ENCODE measurements around the gene CTSC. TPM values are rescaled to one million over a fixed set of nuclear protein-coding genes. Genes with fewer than 3 reads are reported as not detected.

Gene CTSC
- total and polyA plus RNA-seq, 9 of the 15 experiments (the other 6 are each of a cell fraction or from before 2014, with no cell fraction given): 113 to 403 (median 187) TPM

DNA sequence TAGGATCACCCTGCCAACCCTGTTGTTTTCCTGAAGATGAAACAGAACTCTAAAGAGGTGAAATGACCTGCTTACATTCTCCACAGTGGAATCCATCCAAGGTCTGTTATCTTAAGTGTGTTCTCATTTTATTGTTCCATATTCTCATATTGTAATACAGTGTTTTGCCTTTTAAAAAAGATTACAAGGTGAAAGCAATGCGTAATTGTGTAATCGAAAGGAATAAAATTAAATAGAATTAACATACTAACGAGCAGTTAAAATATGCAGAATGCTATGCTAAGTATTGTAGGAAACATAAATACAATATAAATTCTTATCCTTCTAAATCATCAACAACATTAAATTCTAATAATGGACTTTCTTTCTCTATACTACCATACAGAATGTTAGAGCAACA, 41.6 kb upstream of the CTSC start:
- no peaks in the 10 kb centered on the region for H4K20me1 ChIP-seq (replicated peaks; ENCODE audit: control insufficient read depth, insufficient read depth, low read length)
- no peaks in the 10 kb centered on the region for H3K9me3 ChIP-seq (replicated peaks; ENCODE audit: control insufficient read depth, insufficient read depth, low read depth, low read length)
- TF ChIP-seq SPI1 (IDR thresholded peaks at IDR 0.05; ENCODE audit: borderline replicate concordance, low read depth, low read length) (no peak), NR2C2 (CRISPR knock-in tag; IDR thresholded peaks at IDR 0.05) (no peak), NR2C2 (tag; IDR thresholded peaks at IDR 0.05) (no peak), E2F5 (CRISPR knock-in tag; IDR thresholded peaks at IDR 0.05) (no peak), ELF2 (CRISPR knock-in tag; IDR thresholded peaks at IDR 0.05) (no peak), GTF2F1 (IDR thresholded peaks at IDR 0.05; ENCODE audit: low read depth, low read length) (no peak), RUNX1 (IDR thresholded peaks at IDR 0.05; ENCODE audit: low read depth) (no peak), CREB1 (IDR thresholded peaks at IDR 0.05) (no peak), CREB1 (CRISPR knock-in tag; IDR thresholded peaks at IDR 0.05) (no peak), RERE (CRISPR knock-in tag; IDR thresholded peaks at IDR 0.05; ENCODE audit: borderline replicate concordance) (no peak), SRSF1 (IDR thresholded peaks at IDR 0.05; ENCODE audit: low read depth, low read length) (no peak)
- TF ChIP-seq, protein P1, sequence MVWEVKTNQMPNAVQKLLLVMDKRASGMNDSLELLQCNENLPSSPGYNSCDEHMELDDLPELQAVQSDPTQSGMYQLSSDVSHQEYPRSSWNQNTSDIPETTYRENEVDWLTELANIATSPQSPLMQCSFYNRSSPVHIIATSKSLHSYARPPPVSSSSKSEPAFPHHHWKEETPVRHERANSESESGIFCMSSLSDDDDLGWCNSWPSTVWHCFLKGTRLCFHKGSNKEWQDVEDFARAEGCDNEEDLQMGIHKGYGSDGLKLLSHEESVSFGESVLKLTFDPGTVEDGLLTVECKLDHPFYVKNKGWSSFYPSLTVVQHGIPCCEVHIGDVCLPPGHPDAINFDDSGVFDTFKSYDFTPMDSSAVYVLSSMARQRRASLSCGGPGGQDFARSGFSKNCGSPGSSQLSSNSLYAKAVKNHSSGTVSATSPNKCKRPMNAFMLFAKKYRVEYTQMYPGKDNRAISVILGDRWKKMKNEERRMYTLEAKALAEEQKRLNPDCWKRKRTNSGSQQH (CRISPR knock-in tag; IDR thresholded peaks at IDR 0.05): no peak
- TF ChIP-seq, protein P2, sequence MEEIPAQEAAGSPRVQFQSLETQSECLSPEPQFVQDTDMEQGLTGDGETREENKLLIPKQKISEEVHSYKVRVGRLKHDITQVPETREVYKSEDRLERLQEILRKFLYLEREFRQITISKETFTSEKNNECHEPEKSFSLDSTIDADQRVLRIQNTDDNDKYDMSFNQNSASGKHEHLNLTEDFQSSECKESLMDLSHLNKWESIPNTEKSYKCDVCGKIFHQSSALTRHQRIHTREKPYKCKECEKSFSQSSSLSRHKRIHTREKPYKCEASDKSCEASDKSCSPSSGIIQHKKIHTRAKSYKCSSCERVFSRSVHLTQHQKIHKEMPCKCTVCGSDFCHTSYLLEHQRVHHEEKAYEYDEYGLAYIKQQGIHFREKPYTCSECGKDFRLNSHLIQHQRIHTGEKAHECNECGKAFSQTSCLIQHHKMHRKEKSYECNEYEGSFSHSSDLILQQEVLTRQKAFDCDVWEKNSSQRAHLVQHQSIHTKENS (CRISPR knock-in tag; IDR thresholded peaks at IDR 0.05): no peak
- TF ChIP-seq, protein P3, sequence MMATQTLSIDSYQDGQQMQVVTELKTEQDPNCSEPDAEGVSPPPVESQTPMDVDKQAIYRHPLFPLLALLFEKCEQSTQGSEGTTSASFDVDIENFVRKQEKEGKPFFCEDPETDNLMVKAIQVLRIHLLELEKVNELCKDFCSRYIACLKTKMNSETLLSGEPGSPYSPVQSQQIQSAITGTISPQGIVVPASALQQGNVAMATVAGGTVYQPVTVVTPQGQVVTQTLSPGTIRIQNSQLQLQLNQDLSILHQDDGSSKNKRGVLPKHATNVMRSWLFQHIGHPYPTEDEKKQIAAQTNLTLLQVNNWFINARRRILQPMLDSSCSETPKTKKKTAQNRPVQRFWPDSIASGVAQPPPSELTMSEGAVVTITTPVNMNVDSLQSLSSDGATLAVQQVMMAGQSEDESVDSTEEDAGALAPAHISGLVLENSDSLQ (IDR thresholded peaks at IDR 0.05): no peak
- no peak overlapping the region for H3K4me2 ChIP-seq (ENCODE audit: insufficient read depth, low read length)
- ATAC-seq (no peak), FAIRE-seq (no peak), DNase-seq (ENCODE audit: extremely low read depth in 1 of 4, low spot score in 3 of 4) (no peak)
- ChIA-PET CTCF (ENCODE audit: low intra/inter-chr PET ratio) (no interaction called here), POLR2A (interaction anchor here (2.0 kb wide), 1 partner anchor 11 kb away, joined by 6 read pairs; no protein-coding TSS in a partner anchor)
- no peak overlapping the region for H3K27ac ChIP-seq (ENCODE audit: extremely low read depth, low read depth, low read length)
- WGBS (ENCODE audit: insufficient coverage, low coverage, missing lambda C conversion rate): 76% methylated on average over 3 of the region's 3 CpGs
- H3K9ac ChIP-seq (ENCODE audit: insufficient read depth in 1 of 2, low read depth in 2 of 2, low read length in 2 of 2): no peak overlapping the region
- H2AFZ ChIP-seq (ENCODE audit: low read depth, low read length): no peak overlapping the region
- H3K36me3 ChIP-seq (ENCODE audit: control insufficient read depth, insufficient read depth, low read length): no peaks in the 10 kb centered on the region
- H3K4me3 ChIP-seq: no peak overlapping the region
- intact Hi-C loops (cut with micrococcal nuclease) (loop anchor here (5.0 kb wide), 2 partner anchors 43 to 98 kb away; no protein-coding TSS in a partner anchor), in situ Hi-C loops (cut with MboI) (no loop called here)
- no TSS peak for BruUV-seq (replicated peaks)
- no peaks in the 10 kb centered on the region; a peak in 1 of 5 replicates for H3K4me1 ChIP-seq (replicated peaks in 1 of 2; ENCODE audit: control insufficient read depth in 2 of 2, insufficient read depth in 2 of 2, low read length in 2 of 2)
- no peaks in the 10 kb centered on the region for H3K79me2 ChIP-seq (ENCODE audit: control insufficient read depth, insufficient read depth, low read length)
- H3K9me1 ChIP-seq (ENCODE audit: control insufficient read depth, insufficient read depth, low read length): no peaks in the 10 kb centered on the region
- H3K27me3 ChIP-seq (ENCODE audit: control insufficient read depth in 2 of 2, insufficient read depth in 2 of 2, low read length in 2 of 2): no peaks in the 10 kb centered on the region

Data from K562 (cell line).